K562 (cell line): ENCODE results near the gene KTI12. TPM values are rescaled to one million over a fixed set of nuclear protein-coding genes. Genes with fewer than 3 reads are reported as not detected.

Source experiments
- CHD7 ChIP-seq: fragments of 200-600 bp; sonication (generic); IDR thresholded peaks from one replicate; pipeline ENCODE4 v1.6.1; 2012; ENCODE audit warnings: mild to moderate bottlenecking, low read depth, low read length, inconsistent platforms
- LARP7 ChIP-seq: fragments of 450-650 bp; IDR thresholded peaks from 2 replicates; pipeline ENCODE4 v1.6.1; 2016
- MIER1 ChIP-seq: fragments of 450-650 bp; IDR thresholded peaks from 2 replicates; pipeline ENCODE4 v1.6.1; 2016; ENCODE audit warnings: antibody characterized with exemption, mild to moderate bottlenecking, low read depth
- NFRKB ChIP-seq: fragments of 450-650 bp; IDR thresholded peaks from 2 replicates; pipeline ENCODE4 v1.6.1; 2016; ENCODE audit warnings: low read depth
- PML ChIP-seq: IDR thresholded peaks from 2 replicates; pipeline ENCODE4 v1.6.1; 2012; ENCODE audit warnings: low read length, inconsistent platforms
- ZBTB40 ChIP-seq, 2 experiments: fragments of 450-650 bp in 1 of 2; sonication (generic) in 1 of 2; formaldehyde crosslinking in 1 of 2; IDR thresholded peaks; 2 replicates each; pipeline versions ENCODE4 v1.7.1 to v1.9.0; 2016 to 2022; ENCODE audit warnings: inconsistent platforms in 1 of 2, mild to moderate bottlenecking in 1 of 2, missing genetic modification reagents in 1 of 2
- polyA plus RNA-seq, 8 experiments: library from polyadenylated mRNA; depleted of rRNA in 4 of 8; stranded (reverse) in 5 of 8; unstranded in 3 of 8; fragments of >200 nt; fragmentation: Nextera tagmentation in 2 of 8; fragmentation: Illumina TruSeq in 1 of 8; extraction: Ambion mirVana in 2 of 8; extraction: Trizol in 1 of 8; gene quantifications; 2 replicates each; pipeline versions ENCODE4 v1.2.1 to v1.2.3, GENCODE V29; 2011 to 2014; ENCODE audit warnings: inconsistent platforms in 1 of 8, missing spikeins in 1 of 8
- total RNA-seq, 7 experiments: library from RNA; depleted of rRNA in 6 of 7; stranded (reverse); fragments of >200 nt in 6 of 7; fragmentation: Illumina TruSeq in 2 of 7; extraction: Trizol in 2 of 7; gene quantifications; 2 replicates each; pipeline versions ENCODE4 v1.2.1 to v1.2.3, GENCODE V29; 2011 to 2021; ENCODE audit warnings: low replicate concordance in 1 of 7

KTI12 gene
- total and polyA plus RNA-seq, 9 of the 15 experiments (the other 6 are each of a cell fraction or from before 2014, with no cell fraction given), result 3.1 to 22.8 (median 11.6) TPM

- peak; percentile 90 for TF ChIP-seq ZBTB40 (IDR thresholded peaks at IDR 0.05)
- TF ChIP-seq ZBTB40 (CRISPR knock-in tag; IDR thresholded peaks at IDR 0.05), result no peak
- TF ChIP-seq MIER1, result no peak
- TF ChIP-seq NFRKB, result 0 out of 2 replicates have a peak, but pooled peaks have one; percentile 92
- TF ChIP-seq PML, result peak; percentile 64
- no peak for TF ChIP-seq LARP7
- peak; percentile 33 for TF ChIP-seq CHD7
Observed at GRCh38 chr1:52055066-52055865, 21.7 kb upstream of the KTI12 start, which contains the start of gene TXNDC12 (continued).
